Measurements from ENCODE around the gene RAB40B.

DNA sequence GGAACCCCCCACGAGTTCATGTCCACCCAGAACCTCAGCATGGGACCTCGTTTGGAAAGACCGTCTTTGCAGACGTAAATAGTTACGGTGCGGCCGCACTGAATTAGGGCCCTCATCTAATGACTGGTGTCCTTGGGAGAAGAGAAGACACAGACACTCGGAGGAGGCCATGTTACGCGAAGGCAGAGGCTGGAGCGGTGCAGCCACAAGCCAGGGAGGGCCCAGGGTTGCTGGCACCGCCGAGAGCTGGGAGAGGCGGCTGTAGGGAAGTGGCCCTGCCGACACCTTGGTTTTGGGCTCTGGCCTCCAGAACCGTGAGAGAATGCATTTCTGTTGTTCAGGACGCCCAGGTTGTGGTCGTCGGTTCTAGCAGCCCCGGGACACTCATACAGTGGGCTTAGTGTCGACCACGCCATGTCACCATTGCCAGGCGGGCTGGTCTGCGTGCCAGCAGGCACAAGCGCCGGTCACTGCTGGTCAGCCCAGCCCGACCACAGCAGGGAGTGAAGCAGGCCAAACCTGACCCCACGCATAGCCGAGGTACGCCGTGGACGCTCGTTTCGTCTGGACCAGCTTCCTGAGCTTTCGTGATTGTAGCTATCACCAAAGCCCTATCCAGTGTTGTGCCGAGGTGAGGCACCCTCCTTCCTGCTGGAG, 39.6 kb downstream of the RAB40B start:
- TF ChIP-seq, protein P1, sequence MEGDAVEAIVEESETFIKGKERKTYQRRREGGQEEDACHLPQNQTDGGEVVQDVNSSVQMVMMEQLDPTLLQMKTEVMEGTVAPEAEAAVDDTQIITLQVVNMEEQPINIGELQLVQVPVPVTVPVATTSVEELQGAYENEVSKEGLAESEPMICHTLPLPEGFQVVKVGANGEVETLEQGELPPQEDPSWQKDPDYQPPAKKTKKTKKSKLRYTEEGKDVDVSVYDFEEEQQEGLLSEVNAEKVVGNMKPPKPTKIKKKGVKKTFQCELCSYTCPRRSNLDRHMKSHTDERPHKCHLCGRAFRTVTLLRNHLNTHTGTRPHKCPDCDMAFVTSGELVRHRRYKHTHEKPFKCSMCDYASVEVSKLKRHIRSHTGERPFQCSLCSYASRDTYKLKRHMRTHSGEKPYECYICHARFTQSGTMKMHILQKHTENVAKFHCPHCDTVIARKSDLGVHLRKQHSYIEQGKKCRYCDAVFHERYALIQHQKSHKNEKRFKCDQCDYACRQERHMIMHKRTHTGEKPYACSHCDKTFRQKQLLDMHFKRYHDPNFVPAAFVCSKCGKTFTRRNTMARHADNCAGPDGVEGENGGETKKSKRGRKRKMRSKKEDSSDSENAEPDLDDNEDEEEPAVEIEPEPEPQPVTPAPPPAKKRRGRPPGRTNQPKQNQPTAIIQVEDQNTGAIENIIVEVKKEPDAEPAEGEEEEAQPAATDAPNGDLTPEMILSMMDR (IDR thresholded peaks at IDR 0.05): no peak
- TF ChIP-seq EZH2 (IDR thresholded peaks at IDR 0.05; ENCODE audit: borderline replicate concordance, insufficient read depth, low read depth, low read length, poor library complexity, severe bottlenecking): no peak

All from B cell (primary cell).